H1 (cell line): ENCODE results near the gene MORC2. TPM values are rescaled to one million over a fixed set of nuclear protein-coding genes. Genes with fewer than 3 reads are reported as not detected.

Experiments used
- polyA plus RNA-seq, 7 experiments: library from polyadenylated mRNA; depleted of rRNA in 3 of 7; stranded (reverse) in 5 of 7; unstranded in 2 of 7; fragments of >200 nt in 5 of 7; fragments of 200-250 nt in 2 of 7; gene quantifications; 1 replicate in 5 of 7; 2 replicates in 1 of 7; 4 replicates in 1 of 7; pipeline versions ENCODE4 v1.2.1 to v1.2.3, GENCODE V29; 2011 to 2013; ENCODE audit warnings: missing spikeins in 2 of 7, mixed read lengths in 2 of 7
- small RNA-seq: library from polyadenylated mRNA; stranded (forward); fragments of <200 nt; extraction: miRNeasy Mini kit (QIAGEN cat#:217004); gene quantifications from one replicate; pipeline ENCODE3, GENCODE V24; 2013; ENCODE audit not compliant: insufficient read depth
- total RNA-seq: library from RNA; stranded (reverse); fragmentation: NEBNext Ultra II Directional; extraction: Animal tissue kit (Norgen Biotek cat#: 25700); gene quantifications from 2 replicates; pipeline ENCODE4 v1.2.1, GENCODE V29; 2021

MORC2 gene
- total and polyA plus RNA-seq, 2 of the 8 experiments (the other 6 are each of a cell fraction or from before 2014, with no cell fraction given): 15.4 to 68.0 TPM

Small RNA genes within 50 kb of the gene (small RNA-seq; reads per million reads assigned to genes)
- not detected for gene RF01892

Other genes with a start within 250 kb of the MORC2 start
- gene TUG1, start 491 bp upstream of the MORC2 start, total RNA-seq: 106 and 119 TPM in 2 replicates
- gene TUG1, start 491 bp upstream of the MORC2 start, polyA plus RNA-seq (2011; rRNA removed): 86.0 and 129 TPM in 2 replicates
- gene SMTN, start 112.5 kb upstream of the MORC2 start, total RNA-seq: 20.8 and 26.5 TPM in 2 replicates
- gene SMTN, start 112.5 kb upstream of the MORC2 start, polyA plus RNA-seq (2011; rRNA removed): 12.3 and 27.6 TPM in 2 replicates
- gene SELENOM, start 138.8 kb upstream of the MORC2 start, total RNA-seq: 21.8 and 22.7 TPM in 2 replicates
- gene SELENOM, start 138.8 kb upstream of the MORC2 start, polyA plus RNA-seq (2011; rRNA removed): 40.0 and 57.2 TPM in 2 replicates
- gene INPP5J, start 154.2 kb upstream of the MORC2 start, total RNA-seq: 6.0 and 6.4 TPM in 2 replicates
- gene INPP5J, start 154.2 kb upstream of the MORC2 start, polyA plus RNA-seq (2011; rRNA removed): 5.4 and 9.1 TPM in 2 replicates
- 25.9 and 26.8 TPM in 2 replicates for gene PLA2G3, start 171.7 kb upstream of the MORC2 start, total RNA-seq
- gene PLA2G3, start 171.7 kb upstream of the MORC2 start, polyA plus RNA-seq (2011; rRNA removed): 18.1 and 19.3 TPM in 2 replicates
- gene RNF185, start 191.4 kb upstream of the MORC2 start, total RNA-seq: 18.0 and 18.4 TPM in 2 replicates
- gene RNF185, start 191.4 kb upstream of the MORC2 start, polyA plus RNA-seq (2011; rRNA removed): 19.4 and 19.9 TPM in 2 replicates
- gene LIMK2, start 243.5 kb upstream of the MORC2 start, total RNA-seq: 37.6 and 41.1 TPM in 2 replicates
- 13.2 and 25.6 TPM in 2 replicates for gene LIMK2, start 243.5 kb upstream of the MORC2 start, polyA plus RNA-seq (2011; rRNA removed)